ENCODE data around the gene CNNM2.

DNA sequence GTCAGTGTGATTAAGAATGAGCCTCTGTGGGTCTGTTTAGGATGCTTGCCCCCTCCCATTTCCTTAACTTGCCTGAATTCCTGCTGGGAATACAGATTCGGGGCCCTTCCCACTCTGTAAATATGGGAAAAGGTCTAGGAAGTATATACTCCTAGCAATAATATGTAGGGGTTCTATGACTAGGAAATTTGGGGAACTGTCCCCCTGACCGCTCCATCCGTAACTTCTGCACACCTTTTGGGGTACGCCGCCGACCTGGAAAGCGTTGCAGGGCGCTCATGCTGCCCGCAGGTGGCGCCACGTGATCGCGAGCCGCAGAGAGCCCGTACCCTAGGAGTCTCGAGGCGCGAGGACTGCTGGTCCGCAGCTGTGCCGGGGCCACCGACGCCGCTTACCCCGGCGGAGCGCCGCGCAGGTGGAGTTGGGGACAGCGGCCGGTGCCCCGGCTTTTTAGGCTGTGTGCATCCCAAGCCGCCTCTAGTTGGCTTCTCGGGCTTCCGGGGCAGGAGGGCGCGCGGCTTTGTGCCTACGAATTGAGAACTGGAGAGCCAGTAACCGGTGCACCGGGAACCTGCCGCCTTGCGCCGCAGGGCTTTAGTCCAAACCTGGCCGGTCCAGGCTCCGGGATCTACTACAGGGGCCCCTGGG is 656 bp upstream of the CNNM2 start:
- TF ChIP-seq POLR2A (IDR thresholded peaks at IDR 0.05; ENCODE audit: low read depth, low read length) (no peak), TAF1 (IDR thresholded peaks at IDR 0.05; ENCODE audit: borderline replicate concordance, low read depth, low read length) (no peak), POLR2AphosphoS5 (IDR thresholded peaks at IDR 0.05; ENCODE audit: low read depth, low read length) (no peak)
